ENCODE measurements around the gene HHAT. TPM values are rescaled to one million over a fixed set of nuclear protein-coding genes. Genes with fewer than 3 reads are reported as not detected.
"Not testable (repeated sequence)": the region's sequence is repeated elsewhere in the genome, so short reads cannot be mapped to it uniquely, and the experiment has no call there.

HHAT gene
- total RNA-seq, 1 donor from 2014 or later = 1.9 TPM

DNA sequence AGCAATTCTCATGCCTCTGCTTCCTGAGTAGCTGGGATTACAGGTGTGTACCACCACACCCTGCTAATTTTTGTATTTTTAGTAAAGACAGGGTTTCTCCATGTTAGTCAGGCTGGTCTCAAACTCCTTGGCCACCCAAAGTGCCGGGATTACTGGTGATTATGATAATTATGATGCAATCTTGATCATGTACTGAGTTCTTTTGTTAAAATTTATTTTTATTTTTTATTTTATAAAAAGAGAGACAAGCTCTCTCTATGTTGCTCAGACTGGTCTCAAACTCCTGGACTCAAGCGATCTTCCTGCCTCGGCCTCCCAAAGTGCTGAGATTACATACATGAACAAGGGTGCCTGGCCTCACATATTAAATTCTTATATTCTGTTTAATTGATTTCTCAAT lies 25.6 kb downstream of the HHAT start:
- ATAC-seq; DNase-seq (ENCODE audit: low spot score): not testable (repeated sequence)

DNA sequence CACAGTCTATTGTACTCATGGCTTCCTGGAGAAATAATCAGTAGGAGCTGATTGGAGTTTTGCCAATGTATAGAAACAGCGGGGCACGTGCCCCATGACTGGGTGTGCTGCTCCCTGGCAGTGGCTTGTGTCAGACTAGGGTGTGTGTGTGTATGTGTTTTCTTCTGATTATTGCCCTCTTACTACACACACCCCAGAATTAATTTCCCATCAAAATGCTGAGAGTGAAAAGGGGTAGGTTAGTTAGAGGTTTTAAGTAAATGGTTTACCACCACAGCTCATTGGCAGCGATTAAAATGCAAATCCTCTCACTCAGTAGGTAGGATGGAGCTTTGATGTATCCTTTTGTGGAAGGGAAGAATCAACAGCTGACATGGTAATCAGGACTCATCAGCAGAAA lies 29.9 kb downstream of the HHAT start:
- DNase-seq (ENCODE audit: low spot score) = no peak
- no peak for ATAC-seq

DNA sequence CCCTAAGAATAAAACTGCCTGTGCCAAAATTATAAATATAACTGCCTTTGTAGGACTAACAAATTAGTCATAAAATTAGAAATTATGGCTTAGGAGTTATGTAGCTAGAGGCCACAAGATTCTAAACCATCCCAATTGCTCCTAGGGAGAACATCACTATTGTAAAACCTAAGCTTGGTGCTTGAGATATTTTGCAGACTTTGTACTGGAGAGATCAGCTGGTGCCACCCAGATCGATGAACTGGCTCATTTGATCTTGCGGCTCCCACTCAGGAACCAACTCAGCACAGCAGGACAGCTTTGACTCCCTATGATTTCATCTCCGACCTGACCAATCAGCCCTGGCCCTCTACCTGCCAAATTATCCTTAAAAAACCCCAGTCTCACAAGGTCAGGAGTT lies 30.6 kb downstream of the HHAT start:
- DNase-seq (ENCODE audit: low spot score) = peak; percentile 71

DNA sequence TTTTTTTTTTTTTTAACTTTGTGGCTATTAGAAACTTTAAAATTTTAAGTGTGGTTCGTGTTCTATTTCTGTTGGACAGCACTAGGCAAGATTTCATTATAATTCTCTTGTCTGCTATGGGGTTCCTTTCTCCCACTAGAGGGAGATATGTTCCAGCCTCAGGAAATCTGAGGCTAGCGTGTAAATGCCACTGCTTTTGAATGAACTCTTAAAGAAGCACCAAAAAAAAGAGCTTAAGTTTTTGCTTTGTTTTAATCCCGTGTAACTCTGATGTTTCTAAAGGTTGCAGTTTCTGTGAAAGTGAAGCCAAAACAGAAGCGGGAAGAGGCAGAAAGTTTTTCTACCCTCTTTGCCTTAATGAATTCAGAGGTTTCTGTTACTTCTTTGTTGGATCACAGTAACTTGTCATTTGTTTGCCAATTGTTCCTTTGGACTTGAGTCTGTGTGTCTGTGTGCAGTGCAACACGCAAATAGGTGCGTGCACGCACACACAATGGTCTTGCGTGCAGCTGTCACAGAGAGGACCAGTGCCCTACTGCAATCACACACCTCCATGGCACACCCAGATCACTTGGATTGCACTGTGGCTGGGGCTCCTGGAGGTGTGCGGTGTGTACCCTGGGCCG lies 32.3 kb downstream of the HHAT start:
- peak; percentile 88 for ATAC-seq
- DNase-seq (ENCODE audit: low spot score) = peak; percentile 62

More for the DNA sequence above, 30.6 kb downstream of the HHAT start:
- ATAC-seq = peak; percentile 80

DNA sequence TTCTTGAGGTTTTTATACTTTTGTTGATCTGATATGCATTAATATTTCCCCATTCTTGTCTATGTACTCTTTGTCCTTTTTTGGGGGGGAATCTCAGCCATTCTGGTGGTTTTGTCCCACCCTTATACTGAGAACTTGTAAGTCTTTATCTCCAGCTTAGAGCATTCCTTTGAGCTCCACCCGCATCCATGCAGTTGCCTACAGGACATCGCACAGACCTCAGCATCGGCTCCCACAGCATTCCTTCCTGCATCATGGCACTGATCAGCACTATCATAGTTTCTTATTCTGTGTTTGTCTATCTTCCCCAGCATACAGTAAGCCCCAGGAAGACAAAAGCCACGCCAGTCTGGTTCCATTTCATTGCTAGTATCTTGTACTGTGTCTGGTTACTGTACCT lies 33.0 kb downstream of the HHAT start:
- no peak for DNase-seq (ENCODE audit: low spot score)
- no peak for ATAC-seq

DNA sequence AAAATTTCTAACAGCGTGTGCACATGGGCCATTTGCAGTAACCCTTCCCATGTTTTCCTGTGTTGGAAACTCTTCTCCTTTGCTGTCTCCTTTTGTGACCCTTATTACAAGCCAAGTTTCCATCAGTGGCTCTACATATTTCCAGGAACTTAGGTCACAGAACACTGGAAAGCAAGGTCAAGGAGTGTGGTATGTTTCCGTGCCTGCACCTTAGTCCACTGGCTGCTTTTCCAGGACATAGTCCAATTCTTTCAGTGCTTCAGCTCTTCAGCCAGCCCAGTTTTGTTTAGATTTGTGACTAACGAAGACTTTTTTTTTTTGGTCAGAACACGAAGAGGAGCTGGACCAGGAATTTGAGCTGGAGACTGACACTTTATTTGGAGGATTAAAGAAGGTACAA lies 33.8 kb downstream of the HHAT start:
- DNase-seq (ENCODE audit: low spot score) (no peak), ATAC-seq (peak; percentile 48)

DNA sequence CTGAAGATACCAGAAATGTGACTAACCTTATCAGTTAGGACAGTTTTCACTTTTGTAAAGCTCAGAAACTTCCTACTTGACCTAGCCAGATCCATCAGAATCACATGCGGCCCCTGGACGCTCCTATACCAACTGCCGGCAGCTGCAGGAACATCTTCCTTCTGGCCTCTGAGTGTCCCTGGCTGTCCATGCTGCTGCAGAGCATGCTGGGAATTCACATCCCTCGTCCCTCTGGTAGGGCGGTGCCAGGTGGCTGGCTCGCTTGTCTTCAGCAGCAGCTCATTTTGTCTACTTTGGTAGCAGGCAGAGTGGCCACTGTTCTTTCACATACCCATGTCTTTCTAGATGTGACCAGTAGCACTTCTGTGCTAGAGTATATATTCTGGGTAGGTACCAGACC lies 34.4 kb downstream of the HHAT start:
- ATAC-seq = no peak
- no peak for DNase-seq (ENCODE audit: low spot score)

DNA sequence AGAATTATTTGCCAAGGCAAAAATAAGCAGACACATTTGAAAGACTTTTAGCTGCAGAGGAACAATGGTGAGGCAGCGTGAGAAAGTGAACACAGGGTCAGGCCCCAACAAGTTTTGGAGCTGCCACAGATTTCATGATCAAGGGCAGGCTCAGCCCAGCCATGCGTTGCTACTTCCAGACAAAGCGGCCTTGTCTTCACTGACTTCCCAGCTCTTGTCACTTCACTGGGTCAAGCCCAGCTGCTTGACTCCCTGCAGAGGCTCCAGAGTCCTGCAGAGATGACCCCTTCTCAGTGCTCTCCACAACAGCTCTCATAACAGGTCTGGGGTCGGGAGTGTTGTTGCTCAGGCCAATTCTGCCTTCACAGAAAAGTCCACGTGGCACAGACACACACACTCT lies 35.8 kb downstream of the HHAT start:
- ATAC-seq = no peak

DNA sequence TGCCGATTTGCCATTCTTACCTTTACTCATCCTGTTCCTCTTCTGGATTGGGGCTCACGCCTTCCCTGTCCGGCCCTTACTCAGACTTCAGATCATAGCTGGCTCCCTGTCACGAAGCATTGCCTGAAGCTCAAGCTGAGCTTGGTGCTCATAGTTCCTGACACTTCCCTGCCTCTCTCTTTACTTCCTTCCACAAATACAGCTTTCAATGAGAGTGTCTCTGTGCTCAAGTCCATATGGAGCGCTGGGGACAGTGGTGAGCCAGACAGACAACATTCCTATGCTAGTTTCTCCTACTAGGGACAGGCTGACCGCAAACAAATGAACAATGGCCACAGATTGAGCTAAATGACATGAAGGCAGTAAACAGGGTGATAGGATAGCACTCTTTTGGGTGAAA lies 38.1 kb downstream of the HHAT start:
- no peak for DNase-seq (ENCODE audit: low spot score)
- no peak for ATAC-seq

More for the DNA sequence above, 35.8 kb downstream of the HHAT start:
- no peak for DNase-seq (ENCODE audit: low spot score)

DNA sequence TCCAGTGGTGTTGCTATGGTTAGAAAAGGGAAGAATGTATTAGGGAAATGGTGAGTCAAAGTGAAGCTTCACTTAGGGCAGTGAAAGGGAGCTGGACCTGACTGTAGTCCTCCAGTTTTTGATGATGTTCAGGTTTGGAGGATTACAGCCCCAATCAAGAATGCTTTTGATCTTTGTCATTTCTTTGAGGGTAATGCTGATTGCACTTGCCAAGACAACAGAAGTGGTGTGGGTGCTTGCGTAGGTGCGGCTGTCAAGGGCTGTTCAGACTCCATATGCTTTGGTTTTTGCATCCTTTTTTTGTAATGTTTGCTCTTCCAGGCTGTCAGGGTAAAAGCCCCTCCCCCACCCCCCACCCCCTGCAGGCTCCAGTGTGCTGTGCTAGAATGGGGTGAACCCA lies 38.9 kb downstream of the HHAT start:
- ATAC-seq = no peak
- no peak for DNase-seq (ENCODE audit: low spot score)

DNA sequence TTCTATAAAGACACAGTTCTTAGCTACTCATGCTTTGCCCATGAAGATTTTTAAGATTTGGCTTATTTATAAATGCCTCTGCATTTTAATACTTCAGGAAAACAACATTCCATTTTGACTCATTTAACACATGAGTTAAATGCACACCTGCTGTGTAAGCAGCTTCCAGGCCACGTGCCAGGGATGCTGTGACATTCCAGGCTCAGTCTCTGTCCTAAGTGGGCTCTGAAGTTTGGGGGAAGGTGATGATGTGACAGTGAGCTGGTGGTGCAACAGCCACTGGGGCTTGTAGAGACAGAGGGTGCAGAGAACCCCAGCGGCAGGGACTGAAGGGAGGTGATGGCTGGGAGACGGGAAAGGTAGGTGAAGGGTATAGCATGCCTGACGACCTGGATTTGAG lies 40.7 kb downstream of the HHAT start:
- ATAC-seq (no peak), DNase-seq (ENCODE audit: low spot score) (no peak)

DNA sequence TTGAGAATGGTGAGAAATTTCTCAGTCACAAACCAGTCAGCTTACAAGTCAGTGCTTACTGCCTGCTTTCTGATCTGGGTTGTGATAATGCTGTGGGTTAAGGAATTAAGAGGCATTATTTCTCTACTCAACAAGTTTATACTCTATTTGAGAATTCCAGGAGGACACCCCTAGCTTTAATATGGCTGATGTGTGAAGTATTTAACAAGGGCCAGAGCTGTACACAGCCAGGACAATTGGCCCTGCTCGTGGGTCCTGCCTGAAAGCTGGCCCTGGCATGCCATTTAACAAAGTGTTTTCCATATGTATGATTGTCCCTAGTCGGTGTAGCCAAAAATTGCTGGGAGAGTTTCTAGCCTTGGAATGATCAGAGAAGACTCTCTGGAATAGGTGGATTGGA lies 43.2 kb downstream of the HHAT start:
- no peak for ATAC-seq
- DNase-seq (ENCODE audit: low spot score) = no peak

DNA sequence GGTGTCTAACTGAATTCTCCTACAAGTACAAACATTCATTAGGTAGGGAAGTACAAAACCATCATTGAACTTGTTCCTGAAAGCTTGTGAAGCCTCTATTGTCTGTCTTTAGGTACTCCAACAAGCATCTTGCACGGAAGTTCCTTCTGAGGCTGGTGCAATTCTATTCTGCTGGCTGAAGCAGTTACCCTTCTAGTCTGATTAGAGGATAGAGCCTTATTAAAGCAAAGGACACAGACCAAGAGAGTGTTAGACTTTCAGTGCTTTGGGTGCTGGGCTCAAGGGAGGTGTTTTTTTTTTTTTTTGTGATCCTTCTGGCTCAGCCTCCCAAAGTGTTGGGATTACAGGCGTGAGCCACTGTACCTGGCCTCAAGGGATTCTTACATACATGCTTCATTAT lies 43.8 kb downstream of the HHAT start:
- ATAC-seq = no peak
- DNase-seq (ENCODE audit: low spot score) = no peak

DNA sequence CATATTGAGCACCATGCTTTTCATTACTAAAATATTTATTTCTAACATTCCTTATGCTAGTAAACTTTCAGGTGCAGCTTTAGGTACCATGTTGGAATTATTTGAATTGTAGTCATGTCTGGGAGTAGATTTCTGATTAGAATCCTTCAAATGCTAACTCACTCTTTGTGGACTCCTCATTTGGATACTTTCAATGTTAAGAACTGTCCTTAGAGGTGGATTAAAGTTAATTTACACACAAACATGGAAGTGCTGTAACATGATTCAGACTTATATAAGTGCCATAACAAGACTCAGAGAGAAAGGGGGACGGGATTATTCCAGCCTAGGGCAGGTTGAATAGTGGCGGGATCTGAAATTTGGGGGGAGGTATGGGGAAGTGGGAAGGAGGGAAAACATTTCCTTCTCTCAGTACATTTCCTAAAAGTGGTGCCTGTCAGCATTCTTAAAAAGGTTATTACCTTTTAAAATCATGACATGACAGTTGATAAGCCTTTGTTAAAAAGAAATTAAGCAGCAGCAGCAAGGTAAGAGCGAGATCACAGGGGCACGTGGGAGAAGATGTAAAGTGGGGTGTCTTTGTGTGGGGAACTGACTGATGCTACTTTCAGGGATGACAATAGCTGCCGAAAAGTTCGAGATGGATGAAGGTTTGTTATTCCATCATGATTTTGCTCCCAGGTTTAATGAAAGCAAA lies 44.4 kb downstream of the HHAT start:
- ATAC-seq (no peak), DNase-seq (ENCODE audit: low spot score) (no peak)

DNA sequence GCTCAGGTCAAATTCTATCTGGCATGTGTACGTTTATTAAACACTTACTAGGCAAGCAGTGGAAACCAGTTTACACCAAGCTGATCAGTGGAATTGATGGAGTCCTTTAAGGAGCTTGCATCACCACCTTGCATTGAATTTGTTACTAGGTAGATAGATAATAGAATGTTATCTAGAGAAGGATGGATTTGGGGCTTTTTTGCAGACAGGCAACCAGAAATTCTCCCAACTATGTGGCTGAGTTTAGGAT lies 44.9 kb downstream of the HHAT start:
- no peak for DNase-seq (ENCODE audit: low spot score)
- peak; percentile 25 for ATAC-seq

DNA sequence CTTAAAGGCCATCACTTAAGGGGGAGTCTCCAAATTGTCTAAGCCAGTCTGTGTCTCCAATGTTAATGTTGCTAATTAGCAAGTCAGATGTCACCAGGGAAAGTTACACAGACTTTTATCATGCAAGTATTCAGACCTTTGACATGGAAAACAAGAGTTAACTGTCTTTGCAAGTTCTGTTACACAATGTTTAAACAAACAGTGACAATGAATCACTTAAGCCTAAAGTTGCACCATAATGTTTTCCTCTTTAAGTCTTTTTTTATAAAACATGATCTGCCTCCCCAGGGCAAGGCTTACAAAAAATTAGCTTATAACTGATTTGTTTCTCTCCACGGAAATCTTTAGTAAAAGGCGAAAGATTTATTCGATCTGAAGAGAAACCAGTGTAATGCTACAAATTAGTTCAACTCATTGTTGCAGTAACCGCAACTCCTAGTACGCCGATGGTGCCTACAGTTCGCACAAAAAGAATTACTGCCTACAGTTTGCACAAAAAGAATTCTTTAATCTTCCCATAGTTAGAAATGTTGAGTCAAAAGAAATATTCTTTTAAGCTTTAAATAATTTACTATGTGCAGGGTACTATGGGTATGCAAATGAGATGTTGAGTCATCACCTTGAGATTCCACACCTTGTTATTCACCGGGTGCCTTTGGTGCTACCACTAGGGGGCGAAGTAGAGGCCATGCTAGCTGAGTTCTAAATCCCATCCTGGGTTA lies 45.3 kb downstream of the HHAT start:
- ATAC-seq (peak; percentile 95), DNase-seq (ENCODE audit: low spot score) (peak; percentile 84)

DNA sequence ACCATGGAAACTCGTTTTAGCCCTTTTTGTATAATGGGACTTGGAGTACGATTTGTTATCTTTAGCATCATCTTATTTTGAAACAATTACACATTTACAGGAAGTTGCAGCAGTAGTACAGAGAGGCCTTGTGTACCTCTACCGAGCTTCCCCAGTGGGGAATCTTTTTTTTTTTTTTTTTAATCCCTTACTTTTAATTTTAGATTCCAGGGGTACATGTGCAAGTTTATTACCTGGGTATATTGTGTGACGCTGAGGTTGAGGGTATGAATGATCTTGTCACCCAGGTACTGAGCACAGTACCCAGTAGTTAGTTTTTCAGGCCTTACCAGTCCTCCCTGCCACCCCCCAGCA lies 45.9 kb downstream of the HHAT start:
- no peak for DNase-seq (ENCODE audit: low spot score)
- no peak for ATAC-seq

DNA sequence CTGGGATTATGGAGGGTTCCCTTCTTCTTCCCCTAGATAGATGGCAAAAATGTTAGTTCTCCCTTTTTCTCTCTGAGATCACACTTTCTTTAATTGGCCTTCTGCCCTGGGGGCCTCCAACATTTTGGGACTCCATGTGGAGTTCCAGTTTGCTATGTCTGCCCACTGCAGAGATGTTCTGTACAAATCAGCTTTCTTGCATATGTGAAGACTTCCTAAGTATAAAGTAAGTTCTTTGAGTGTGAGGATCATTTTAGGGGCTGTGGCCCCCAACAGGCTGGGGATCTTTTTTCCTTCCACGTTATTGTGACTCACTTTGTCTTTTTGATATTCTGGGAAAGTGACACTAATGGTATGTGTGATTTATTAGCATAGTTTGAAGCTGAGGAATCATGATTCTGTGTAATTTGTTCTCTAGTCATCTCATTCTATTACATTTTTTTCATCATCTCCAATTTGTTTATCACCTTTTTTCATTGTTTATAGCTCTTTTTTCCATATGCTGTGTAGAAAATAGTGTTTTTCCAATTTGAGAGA lies 48.2 kb downstream of the HHAT start:
- ATAC-seq = no peak
- no peak for DNase-seq (ENCODE audit: low spot score)

DNA sequence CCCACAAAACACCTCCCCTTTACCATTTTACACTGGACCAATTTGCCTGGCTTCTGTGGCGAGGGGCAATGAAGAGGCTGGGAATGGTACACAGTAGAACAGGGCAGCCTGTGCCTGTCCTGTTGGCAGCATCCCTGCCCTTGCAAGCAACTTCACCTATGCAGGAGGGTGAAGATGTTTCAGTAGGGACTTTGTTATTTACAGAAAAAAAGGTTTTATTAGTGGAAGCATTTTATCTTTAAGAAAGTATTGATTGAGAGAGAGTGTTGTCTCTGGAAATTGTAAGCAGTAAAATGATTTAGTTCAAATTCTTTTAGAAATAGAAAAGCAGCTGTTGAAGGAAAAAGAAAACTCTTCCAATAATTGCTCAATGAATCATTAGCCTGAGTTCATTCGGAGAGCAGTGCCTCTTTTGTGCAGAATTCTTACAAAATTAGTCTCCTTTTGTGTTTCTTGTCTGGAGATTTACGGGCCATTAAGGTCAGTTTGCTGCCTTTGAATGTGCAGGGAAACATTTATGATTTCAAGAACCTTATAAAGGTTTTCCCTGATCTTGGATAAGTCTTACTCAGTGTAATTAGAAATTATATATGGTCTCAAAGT lies 49.1 kb downstream of the HHAT start:
- DNase-seq (ENCODE audit: low spot score) (no peak), ATAC-seq (no peak)

DNA sequence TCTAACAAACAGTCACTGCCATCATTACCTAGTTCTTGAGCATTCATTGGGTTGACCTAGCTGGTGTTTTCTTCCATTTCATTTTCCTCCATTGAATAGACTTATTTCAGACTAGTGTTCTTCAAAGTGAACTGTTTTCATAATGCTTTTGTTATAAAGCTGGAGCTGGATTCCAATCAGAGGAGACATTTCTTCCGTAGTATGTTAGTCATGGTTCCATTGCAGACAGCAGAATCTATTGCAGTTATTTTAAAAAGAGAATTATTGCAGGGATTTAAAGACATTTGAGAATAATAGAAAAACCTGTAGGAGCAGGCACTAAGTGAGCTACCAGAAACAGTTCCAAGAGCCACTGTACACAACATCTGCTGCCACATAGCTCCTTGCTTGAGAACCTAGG lies 50.0 kb downstream of the HHAT start:
- no peak for ATAC-seq
- DNase-seq (ENCODE audit: low spot score) = no peak

DNA sequence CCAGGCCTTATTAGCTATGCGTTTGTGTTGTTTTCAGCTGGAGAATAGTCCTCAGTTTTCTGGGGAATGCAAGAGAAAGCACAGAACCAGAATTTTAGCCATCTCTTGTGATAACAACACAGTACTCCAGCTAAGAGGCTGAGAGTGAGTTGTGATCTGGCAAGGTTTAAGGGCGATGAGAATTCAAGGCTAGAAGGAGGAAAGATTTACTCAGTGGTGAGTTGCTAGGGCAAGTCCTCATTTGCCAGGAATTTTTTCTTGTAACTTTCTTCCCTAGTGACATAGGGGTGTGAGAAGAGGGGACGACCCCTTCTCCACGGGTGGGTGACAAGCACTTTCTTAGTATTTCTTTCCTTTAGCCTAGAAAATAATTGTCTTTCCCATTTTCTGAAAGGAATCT lies 53.2 kb downstream of the HHAT start:
- ATAC-seq = no peak
- DNase-seq (ENCODE audit: low spot score) = no peak

DNA sequence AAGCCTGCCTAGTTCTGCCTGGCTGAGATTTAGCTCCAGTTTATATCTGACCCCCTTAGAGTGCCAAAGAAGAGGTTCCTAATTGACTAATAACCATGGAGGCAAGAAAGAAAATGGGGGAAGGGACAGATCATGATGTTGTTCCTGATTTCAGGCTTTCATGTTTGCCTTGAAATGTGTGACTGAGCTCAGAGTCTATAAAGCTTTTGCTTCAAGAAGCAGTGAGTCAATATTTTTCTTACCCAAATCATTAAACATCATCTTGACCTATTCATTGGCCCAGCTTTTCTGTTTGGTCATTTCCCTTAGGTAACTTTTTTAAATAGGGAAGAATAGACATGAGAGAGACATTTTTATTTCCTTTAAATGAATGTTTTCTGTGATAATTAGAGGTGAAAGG lies 55.9 kb downstream of the HHAT start:
- DNase-seq (ENCODE audit: low spot score) = no peak
- ATAC-seq = no peak
